ENCODE measurements around the gene CNTLN. TPM values are rescaled to one million over a fixed set of nuclear protein-coding genes. Genes with fewer than 3 reads are reported as not detected.
"Not testable (repeated sequence)": the region's sequence is repeated elsewhere in the genome, so short reads cannot be mapped to it uniquely, and the experiment has no call there.

CNTLN gene
- polyA plus RNA-seq, 4 donors, result 12.7 to 13.1 (median 13.0) TPM

GRCh38 chr9:17291766-17292165 is 156.9 kb downstream of the CNTLN start:
- no peak for DNase-seq (ENCODE audit: low read depth in 4 of 4, low spot score in 2 of 4)

GRCh38 chr9:17293685-17294084 is 158.8 kb downstream of the CNTLN start:
- no peak for DNase-seq (ENCODE audit: low read depth in 4 of 4, low spot score in 2 of 4)

GRCh38 chr9:17294822-17295624 is 160.2 kb downstream of the CNTLN start:
- DNase-seq (ENCODE audit: low read depth in 4 of 4, low spot score in 2 of 4), result no peak

- no peak for DNase-seq (ENCODE audit: low read depth in 4 of 4, low spot score in 2 of 4)
Measured at GRCh38 chr9:17315341-17315740, 180.5 kb downstream of the CNTLN start.

- DNase-seq (ENCODE audit: low read depth in 4 of 4, low spot score in 2 of 4), result no peak
Measured at GRCh38 chr9:17318821-17319320, 184.0 kb downstream of the CNTLN start.

- DNase-seq (ENCODE audit: low read depth in 4 of 4, low spot score in 2 of 4), result no peak
Measured at GRCh38 chr9:17319864-17320263, 185.0 kb downstream of the CNTLN start.

GRCh38 chr9:17322882-17323864 is 188.3 kb downstream of the CNTLN start:
- DNase-seq (ENCODE audit: low read depth in 4 of 4, low spot score in 2 of 4), result no peak

- DNase-seq (ENCODE audit: low read depth in 4 of 4, low spot score in 2 of 4), result no peak
Measured at GRCh38 chr9:17328331-17328730, 193.5 kb downstream of the CNTLN start.

- no peak for DNase-seq (ENCODE audit: low read depth in 4 of 4, low spot score in 2 of 4)
Measured at GRCh38 chr9:17330097-17330496, 195.3 kb downstream of the CNTLN start.

GRCh38 chr9:17332115-17332514 is 197.3 kb downstream of the CNTLN start:
- DNase-seq (ENCODE audit: low read depth in 4 of 4, low spot score in 2 of 4), result no peak

- DNase-seq (ENCODE audit: low read depth in 4 of 4, low spot score in 2 of 4), result no peak
Measured at GRCh38 chr9:17339156-17339555, 204.3 kb downstream of the CNTLN start.

- DNase-seq (ENCODE audit: low read depth in 4 of 4, low spot score in 2 of 4), result no peak
Measured at GRCh38 chr9:17342696-17343095, 207.9 kb downstream of the CNTLN start.

GRCh38 chr9:17349831-17350230 is 215.0 kb downstream of the CNTLN start:
- DNase-seq (ENCODE audit: low read depth in 4 of 4, low spot score in 2 of 4), result no peak

GRCh38 chr9:17354006-17354405 is 219.2 kb downstream of the CNTLN start:
- not testable (repeated sequence) for DNase-seq (ENCODE audit: low read depth in 4 of 4, low spot score in 2 of 4)

- DNase-seq (ENCODE audit: low read depth in 4 of 4, low spot score in 2 of 4), result no peak
Measured at GRCh38 chr9:17361378-17361777, 226.5 kb downstream of the CNTLN start.

GRCh38 chr9:17367035-17367434 is 232.2 kb downstream of the CNTLN start:
- no peak for DNase-seq (ENCODE audit: low read depth in 4 of 4, low spot score in 2 of 4)

- no peak for DNase-seq (ENCODE audit: low read depth in 4 of 4, low spot score in 2 of 4)
Measured at GRCh38 chr9:17380126-17380861, 245.5 kb downstream of the CNTLN start.

- DNase-seq (ENCODE audit: low read depth in 4 of 4, low spot score in 2 of 4), result no peak
Measured at GRCh38 chr9:17387565-17387964, 252.7 kb downstream of the CNTLN start.

GRCh38 chr9:17389026-17389425 is 254.2 kb downstream of the CNTLN start:
- DNase-seq (ENCODE audit: low read depth in 4 of 4, low spot score in 2 of 4), result no peak

- no peak for DNase-seq (ENCODE audit: low read depth in 4 of 4, low spot score in 2 of 4)
Measured at GRCh38 chr9:17394881-17395510, 260.2 kb downstream of the CNTLN start.
